SU-DHL-6 (cell line): Measurements from ENCODE around the gene PAQR6.

ENCODE experiments used
- H2AFZ ChIP-seq: fragments of 200-600 bp; sonication (generic); 2 replicates; pipeline ENCODE4 v1.6.1; 2014; ENCODE audit warnings: low read depth, mild to moderate bottlenecking, moderate library complexity, mixed read lengths, antibody characterized with exemption, low read length; ENCODE audit not compliant: severe bottlenecking
- H3F3A ChIP-seq: fragments of 200-600 bp; shearing (Covaris generic); 2 replicates; pipeline ENCODE4 v1.6.0; 2016; ENCODE audit warnings: antibody characterized with exemption, mild to moderate bottlenecking; ENCODE audit not compliant: insufficient read depth
- H3K27ac ChIP-seq: fragments of 200-600 bp; sonication (generic); 2 replicates; pipeline ENCODE4 v1.5.1; 2016; ENCODE audit warnings: low read depth, mild to moderate bottlenecking, low read length, moderate library complexity, mixed read lengths
- H3K27me3 ChIP-seq: fragments of 200-600 bp; sonication (generic), shearing (Covaris generic); 2 replicates; pipeline ENCODE4 v1.6.0; 2014; ENCODE audit warnings: mild to moderate bottlenecking, low read length
- H3K36me3 ChIP-seq: fragments of 200-600 bp; sonication (generic); 2 replicates; pipeline ENCODE4 v1.6.1; 2014; ENCODE audit warnings: mild to moderate bottlenecking, low read length, mixed read lengths
- H3K4me2 ChIP-seq: fragments of 300-600, 200-600 bp; shearing (Covaris generic), sonication (generic); 2 replicates; pipeline ENCODE4 v1.6.0; 2014; ENCODE audit warnings: low read length, low read depth, mild to moderate bottlenecking; ENCODE audit not compliant: poor library complexity, severe bottlenecking
- H3K4me3 ChIP-seq: fragments of 200-600 bp; sonication (generic); 2 replicates; pipeline ENCODE4 v1.5.1; 2014; ENCODE audit warnings: antibody characterized with exemption, low read length, mild to moderate bottlenecking, mixed read lengths; ENCODE audit not compliant: insufficient read depth, poor library complexity, severe bottlenecking
- H3K79me2 ChIP-seq: fragments of 200-600 bp; sonication (generic); 2 replicates; pipeline ENCODE4 v1.6.1; 2014; ENCODE audit warnings: mild to moderate bottlenecking, low read length, moderate library complexity; ENCODE audit not compliant: insufficient read depth
- H3K9ac ChIP-seq: fragments of 200-600 bp; sonication (generic); 2 replicates; pipeline ENCODE4 v1.7.0; 2014; ENCODE audit warnings: mild to moderate bottlenecking, low read length
- H3K9me2 ChIP-seq: fragments of 200-600 bp; sonication (generic); replicated peaks from 2 replicates; pipeline ENCODE4 v1.6.1; 2014; ENCODE audit warnings: low read length; ENCODE audit not compliant: insufficient read depth
- H3K9me3 ChIP-seq: fragments of 200-600 bp; sonication (generic); 2 replicates; pipeline ENCODE4 v1.6.1; 2014; ENCODE audit warnings: low read length, mixed read lengths; ENCODE audit not compliant: insufficient read depth
- H4K20me1 ChIP-seq: fragments of 200-600 bp; sonication (generic); 2 replicates; pipeline ENCODE4 v1.6.1; 2014; ENCODE audit warnings: low read depth, mild to moderate bottlenecking, antibody characterized with exemption, low read length, moderate library complexity, mixed read lengths
- CTCF ChIP-seq: fragments of 200-600 bp; sonication (generic); IDR thresholded peaks from one replicate; pipeline ENCODE4 v1.5.1; 2017; ENCODE audit warnings: antibody characterized with exemption, mild to moderate bottlenecking, low read length, moderate library complexity; ENCODE audit not compliant: insufficient read depth, poor library complexity, severe bottlenecking
- EZH2phosphoT487 ChIP-seq: fragments of 200-600 bp; sonication (generic), shearing (Covaris generic); conservative IDR thresholded peaks from 2 replicates; pipeline ENCODE4 v1.6.1; 2018; ENCODE audit warnings: mild to moderate bottlenecking, antibody characterized with exemption, low read length, moderate library complexity, mixed read lengths

PAQR6 gene

GRCh38 chr1:156293098-156293434 lies 45.2 kb upstream of the PAQR6 start:
- H3K4me3 ChIP-seq, result no peak overlapping the region
- no peaks in the 10 kb centered on the region for H3K27me3 ChIP-seq
- H3K27ac ChIP-seq, result no peak overlapping the region

GRCh38 chr1:156291226-156292061 lies 43.6 kb upstream of the PAQR6 start:
- H3F3A ChIP-seq, result 0 out of 2 replicates have a peak, but pooled peaks cover 5% of the 10 kb centered on the region
- H3K9me2 ChIP-seq, result no peaks in the 10 kb centered on the region
- H3K27ac ChIP-seq, result no peak overlapping the region
- peak overlapping the region; percentile 41 for H3K4me3 ChIP-seq
- TF ChIP-seq EZH2phosphoT487 (no peak), CTCF (no peak)
- peak overlapping the region; percentile 35; the same call in 1 of the 2 replicates for H3K9ac ChIP-seq
- no peaks in the 10 kb centered on the region for H3K79me2 ChIP-seq
- peaks cover 4% of the 10 kb centered on the region; the same call in 1 of the 2 replicates for H3K36me3 ChIP-seq
- no peaks in the 10 kb centered on the region for H3K9me3 ChIP-seq
- no peak overlapping the region for H2AFZ ChIP-seq
- peak overlapping the region; percentile 47 for H3K4me2 ChIP-seq
- H3K27me3 ChIP-seq, result no peaks in the 10 kb centered on the region
- no peaks in the 10 kb centered on the region for H4K20me1 ChIP-seq

More at GRCh38 chr1:156293098-156293434, 45.2 kb upstream of the PAQR6 start:
- Histone ChIP-seq H3K36me3 (peaks cover 4% of the 10 kb centered on the region; the same call in 1 of the 2 replicates), H2AFZ (no peak overlapping the region), H3K79me2 (no peaks in the 10 kb centered on the region), H4K20me1 (no peaks in the 10 kb centered on the region), H3K9me3 (no peaks in the 10 kb centered on the region), H3K9me2 (no peaks in the 10 kb centered on the region), H3K4me2 (no peak overlapping the region), H3K9ac (no peak overlapping the region), H3F3A (0 out of 2 replicates have a peak, but pooled peaks cover 5% of the 10 kb centered on the region)
- TF ChIP-seq CTCF (no peak), EZH2phosphoT487 (no peak)

GRCh38 chr1:156289857-156290256 lies 42.0 kb upstream of the PAQR6 start:
- no peak overlapping the region for H2AFZ ChIP-seq
- H3K4me2 ChIP-seq, result no peak overlapping the region

More at GRCh38 chr1:156289857-156290256, 42.0 kb upstream of the PAQR6 start:
- H3K4me3 ChIP-seq, result no peak overlapping the region
- TF ChIP-seq CTCF, result no peak
- TF ChIP-seq EZH2phosphoT487, result no peak
- H3K27ac ChIP-seq, result no peak overlapping the region
- H3K9me3 ChIP-seq, result no peaks in the 10 kb centered on the region
- no peak overlapping the region for H3K9ac ChIP-seq
- H3K36me3 ChIP-seq, result peaks cover 4% of the 10 kb centered on the region; the same call in 1 of the 2 replicates
- no peaks in the 10 kb centered on the region for H4K20me1 ChIP-seq
- H3K27me3 ChIP-seq, result no peaks in the 10 kb centered on the region
- H3K79me2 ChIP-seq, result no peaks in the 10 kb centered on the region
- H3F3A ChIP-seq, result 0 out of 2 replicates have a peak, but pooled peaks cover 5% of the 10 kb centered on the region
- no peaks in the 10 kb centered on the region for H3K9me2 ChIP-seq
